ENCODE results near the gene FOLR1.

- TF ChIP-seq CTCF (IDR thresholded peaks at IDR 0.05) (no peak), POLR2A (IDR thresholded peaks at IDR 0.05) (no peak)
These were observed 50.2 kb downstream of the FOLR1 start for GRCh38 chr11:72242141-72242540.

All from body of pancreas (tissue), 4 donors.